Ectodermal cell (in vitro differentiated cells): ENCODE data around the gene ADI1.
"Not testable (repeated sequence)": the region's sequence is repeated elsewhere in the genome, so short reads cannot be mapped to it uniquely, and the experiment has no call there.

Source experiments
- H3K27ac ChIP-seq: 2 replicates; pipeline ENCODE4 v1.7.0; 2013; ENCODE audit warnings: mild to moderate bottlenecking, low read depth, low read length; ENCODE audit not compliant: insufficient read depth, poor library complexity, severe bottlenecking
- H3K27me3 ChIP-seq: 2 replicates; pipeline ENCODE4 v1.7.0; 2013; ENCODE audit warnings: mild to moderate bottlenecking, low read length; ENCODE audit not compliant: insufficient read depth, control insufficient read depth, poor library complexity, severe bottlenecking
- H3K36me3 ChIP-seq: one replicate; pipeline ENCODE4 v1.7.0; 2013; ENCODE audit warnings: low read length; ENCODE audit not compliant: control insufficient read depth, insufficient read depth
- H3K4me1 ChIP-seq: one replicate; pipeline ENCODE4 v1.7.0; 2013; ENCODE audit warnings: low read length; ENCODE audit not compliant: control insufficient read depth, insufficient read depth
- H3K4me3 ChIP-seq: 2 replicates; pipeline ENCODE4 v1.7.0; 2013; ENCODE audit warnings: low read depth, low read length, control low read depth; ENCODE audit not compliant: insufficient read depth
- H3K9me3 ChIP-seq: 2 replicates; pipeline ENCODE4 v1.7.0; 2013; ENCODE audit warnings: mild to moderate bottlenecking, low read length, moderate library complexity; ENCODE audit not compliant: control insufficient read depth
- WGBS, 2 experiments: methylation state at CpG; one replicate each; pipeline ENCODE4 v1.1.7; 2013; ENCODE audit warnings: missing lambda C conversion rate in 2 of 2; 5-methylcytosine and 5-hydroxymethylcytosine counted together

The ADI1 gene

GRCh38 chr2:3457524-3458395, 61.6 kb downstream of the ADI1 start:
- Histone ChIP-seq H3K9me3 (no peaks in the 10 kb centered on the region), H3K4me1 (peaks cover 16% of the 10 kb centered on the region), H3K4me3 (no peak overlapping the region), H3K27me3 (no peaks in the 10 kb centered on the region), H3K27ac (no peak overlapping the region), H3K36me3 (peaks cover 6% of the 10 kb centered on the region)
- whole genome bisulfite sequencing, 2 experiments = 94 to 96% methylated on average over 30 of the region's 30 CpGs

DNA sequence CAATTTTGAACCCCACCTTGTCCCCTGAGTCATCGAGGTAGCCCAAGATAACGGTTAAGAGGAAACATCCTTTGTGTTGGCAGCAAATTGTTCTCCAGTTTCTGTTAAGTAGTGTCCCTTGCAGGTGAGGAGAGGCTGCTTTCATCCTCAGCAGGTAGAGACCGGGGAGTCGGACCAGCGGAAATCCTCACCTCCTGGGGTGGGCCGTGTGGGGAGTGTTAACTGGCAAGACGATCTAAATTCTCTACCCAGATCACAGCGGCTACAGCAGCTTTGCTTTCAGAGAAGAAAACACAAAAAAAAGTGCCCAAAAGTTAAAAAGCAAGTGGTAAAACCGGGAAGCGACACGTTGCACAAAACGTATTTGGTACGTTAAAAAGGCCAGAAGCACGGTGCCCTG, 63.2 kb downstream of the ADI1 start:
- Histone ChIP-seq H3K4me3 (no peak overlapping the region), H3K9me3 (no peaks in the 10 kb centered on the region), H3K4me1 (peaks cover 13% of the 10 kb centered on the region), H3K27me3 (no peaks in the 10 kb centered on the region), H3K36me3 (peaks cover 6% of the 10 kb centered on the region), H3K27ac (no peak overlapping the region)
- WGBS, 2 experiments = 94 to 95% methylated on average over 14 of the region's 14 CpGs

- Histone ChIP-seq H3K36me3 (peaks cover 6% of the 10 kb centered on the region), H3K9me3 (no peaks in the 10 kb centered on the region), H3K4me3 (no peak overlapping the region), H3K27me3 (no peaks in the 10 kb centered on the region), H3K27ac (no peak overlapping the region), H3K4me1 (peaks cover 9% of the 10 kb centered on the region)
- 96% methylated on average over 22 of the region's 22 CpGs for WGBS, 2 experiments
Observed at GRCh38 chr2:3454802-3455201, 64.5 kb downstream of the ADI1 start.

- not testable (repeated sequence) for H3K4me3 ChIP-seq
- 90 to 91% methylated on average over 6 of the region's 6 CpGs for WGBS, 2 experiments
Observed at GRCh38 chr2:3454005-3454404, 65.3 kb downstream of the ADI1 start.

GRCh38 chr2:3453190-3453999, 65.9 kb downstream of the ADI1 start:
- 90 to 91% methylated on average over 19 of the region's 20 CpGs for WGBS, 2 experiments
- peaks cover 6% of the 10 kb centered on the region for H3K36me3 ChIP-seq
- H3K4me3 ChIP-seq = no peak overlapping the region
- H3K27me3 ChIP-seq = no peaks in the 10 kb centered on the region
- no peak overlapping the region for H3K27ac ChIP-seq
- peaks cover 3% of the 10 kb centered on the region for H3K4me1 ChIP-seq
- H3K9me3 ChIP-seq = no peaks in the 10 kb centered on the region

More at GRCh38 chr2:3454005-3454404, 65.3 kb downstream of the ADI1 start:
- H3K27ac ChIP-seq, H3K4me1 ChIP-seq, H3K9me3 ChIP-seq, H3K27me3 ChIP-seq, H3K36me3 ChIP-seq: not testable (repeated sequence)

GRCh38 chr2:3451926-3452671, 67.2 kb downstream of the ADI1 start:
- no peak overlapping the region for H3K4me3 ChIP-seq
- no peaks in the 10 kb centered on the region for H3K9me3 ChIP-seq
- H3K36me3 ChIP-seq = peaks cover 6% of the 10 kb centered on the region
- H3K4me1 ChIP-seq = peaks cover 6% of the 10 kb centered on the region
- H3K27me3 ChIP-seq = no peaks in the 10 kb centered on the region
- no peak overlapping the region for H3K27ac ChIP-seq
- 76 to 77% methylated on average over 17 of the region's 17 CpGs for WGBS, 2 experiments

GRCh38 chr2:3451169-3451568, 68.2 kb downstream of the ADI1 start:
- Histone ChIP-seq H3K4me1 (peaks cover 6% of the 10 kb centered on the region), H3K27ac (no peak overlapping the region)
- WGBS, 2 experiments = 92% methylated on average over 4 of the region's 4 CpGs

GRCh38 chr2:3450385-3451010, 68.8 kb downstream of the ADI1 start:
- H3K4me1 ChIP-seq = peaks cover 6% of the 10 kb centered on the region
- no peaks in the 10 kb centered on the region for H3K27me3 ChIP-seq
- 92 to 94% methylated on average over 16 of the region's 16 CpGs for WGBS, 2 experiments
- H3K27ac ChIP-seq = no peak overlapping the region
- H3K36me3 ChIP-seq = peaks cover 8% of the 10 kb centered on the region
- no peak overlapping the region for H3K4me3 ChIP-seq
- H3K9me3 ChIP-seq = no peaks in the 10 kb centered on the region

More at GRCh38 chr2:3451169-3451568, 68.2 kb downstream of the ADI1 start:
- H3K9me3 ChIP-seq = no peaks in the 10 kb centered on the region
- peaks cover 8% of the 10 kb centered on the region for H3K36me3 ChIP-seq
- no peaks in the 10 kb centered on the region for H3K27me3 ChIP-seq
- no peak overlapping the region for H3K4me3 ChIP-seq

DNA sequence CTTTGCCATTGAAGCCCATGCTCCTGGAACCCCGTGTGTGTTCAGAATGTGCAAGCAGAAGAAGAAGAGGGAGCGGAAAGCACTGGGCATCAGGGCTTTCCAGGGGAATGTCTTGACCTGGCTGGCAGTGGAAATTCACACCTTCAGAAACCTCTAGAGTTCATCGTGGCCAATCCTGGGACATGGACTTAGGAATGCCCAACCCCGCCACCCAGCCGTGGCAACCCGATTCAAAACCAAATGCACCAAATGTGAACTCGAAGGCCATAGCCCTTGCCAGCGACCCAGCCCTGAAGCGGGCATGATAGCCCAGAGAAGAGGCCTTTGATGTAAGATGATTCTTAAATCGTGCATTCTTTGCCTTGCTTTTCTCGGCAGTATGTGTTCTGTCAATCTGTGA, 69.4 kb downstream of the ADI1 start:
- peaks cover 8% of the 10 kb centered on the region for H3K36me3 ChIP-seq
- H3K27me3 ChIP-seq = no peaks in the 10 kb centered on the region
- H3K4me1 ChIP-seq = peaks cover 6% of the 10 kb centered on the region
- H3K27ac ChIP-seq = no peak overlapping the region
- H3K9me3 ChIP-seq = no peaks in the 10 kb centered on the region
- no peak overlapping the region for H3K4me3 ChIP-seq
- 96 to 97% methylated on average over 11 of the region's 11 CpGs for WGBS, 2 experiments
